A549 (cell line): ENCODE measurements around the gene PNMA8B. TPM values are rescaled to one million over a fixed set of nuclear protein-coding genes. Genes with fewer than 3 reads are reported as not detected.

ENCODE experiments used
- ATAC-seq, 2 experiments: fragments of 200-7000 bp in 1 of 2; fragments of >200 bp in 1 of 2; cut with Nextera tagmentation in 1 of 2; cut with Tn5 transposase in 1 of 2; 3 replicates each; pipeline versions ENCODE4 v1.8.0 to v1.9.1; 2018 to 2020; ENCODE audit warnings: mild to moderate bottlenecking in 1 of 2, moderate library complexity in 1 of 2
- CTCF ChIA-PET: fragments of 300-600 bp; sonication (Branson Sonifier 250); formaldehyde crosslinking; extraction: SDS; loops from one replicate; lab custom pipeline; 2021; ENCODE audit warnings: antibody characterized with exemption, inconsistent platforms; lab: Yijun Ruan, JAX
- POLR2A ChIA-PET: fragments of 350-600 bp; formaldehyde crosslinking; extraction: SDS; loops from one replicate; lab custom pipeline; 2021; ENCODE audit warnings: antibody characterized with exemption, inconsistent platforms; lab: Yijun Ruan, JAX
- DNase-seq, 2 experiments: peaks; one replicate each; pipeline versions ENCODE4 v3.0.0 to v3.0.0-alpha.2; 2011 to 2016; ENCODE audit warnings: low read depth in 1 of 2, low spot score in 1 of 2
- FAIRE-seq: peaks from 2 replicates; lab custom pipeline; 2011; peaks lifted over from hg19 to GRCh38; lab: Jason Lieb, UNC
- H3K27ac ChIP-seq, 2 experiments: fragments of >200 bp; sonication (Bioruptor Twin); formaldehyde crosslinking; 3 replicates each; pipeline ENCODE4 v1.5.1; 2016 to 2017
- H3K4me1 ChIP-seq: fragments of >200 bp; sonication (Bioruptor Twin); formaldehyde crosslinking; 3 replicates; pipeline ENCODE4 v1.6.1; 2016
- H3K4me2 ChIP-seq: fragments of >200 bp; sonication (Bioruptor Twin); formaldehyde crosslinking; 3 replicates; pipeline ENCODE4 v1.6.1; 2016
- H3K4me3 ChIP-seq: fragments of >200 bp; sonication (Bioruptor Twin); formaldehyde crosslinking; 3 replicates; pipeline ENCODE4 v1.5.1; 2016
- H3K9me3 ChIP-seq: fragments of >200 bp; sonication (Bioruptor Twin); formaldehyde crosslinking; 3 replicates; pipeline ENCODE4 v1.6.1; 2016
- BHLHE40 ChIP-seq: IDR thresholded peaks from 2 replicates; pipeline ENCODE4 v1.6.1; 2012; ENCODE audit warnings: low read depth, low read length, inconsistent platforms
- CBX2 ChIP-seq: fragments of 200-600 bp; sonication (generic); IDR thresholded peaks from 2 replicates; pipeline ENCODE4 v1.6.1; 2016; ENCODE audit warnings: low read depth, mild to moderate bottlenecking, borderline replicate concordance
- CHD4 ChIP-seq: fragments of 200-600 bp; sonication (generic); IDR thresholded peaks from 2 replicates; pipeline ENCODE4 v1.6.1; 2016; ENCODE audit warnings: antibody characterized with exemption, mild to moderate bottlenecking, borderline replicate concordance
- EP300 ChIP-seq, 2 experiments: fragments of >200 bp; sonication (Bioruptor Twin); formaldehyde crosslinking; IDR thresholded peaks; 2 replicates in 1 of 2; 3 replicates in 1 of 2; pipeline ENCODE4 v1.6.1; 2016 to 2017
- FOXS1 ChIP-seq: fragments of 250-450 bp; sonication (Bioruptor Pico); IDR thresholded peaks from 2 replicates; pipeline ENCODE4 v1.5.0; 2020; ENCODE audit warnings: mild to moderate bottlenecking, moderate library complexity
- GATA3 ChIP-seq: IDR thresholded peaks from 2 replicates; pipeline ENCODE4 v1.6.1; 2012; ENCODE audit warnings: borderline replicate concordance
- HOXA7 ChIP-seq: fragments of 250-450 bp; sonication (Bioruptor Pico); IDR thresholded peaks from 2 replicates; pipeline ENCODE4 v1.5.0; 2020; ENCODE audit warnings: mild to moderate bottlenecking, moderate library complexity
- HOXB5 ChIP-seq: fragments of 250-450 bp; sonication (Bioruptor Pico); IDR thresholded peaks from 2 replicates; pipeline ENCODE4 v1.5.0; 2020; ENCODE audit warnings: mild to moderate bottlenecking, moderate library complexity
- KDM1A ChIP-seq: fragments of 200-600 bp; sonication (generic); IDR thresholded peaks from 2 replicates; pipeline ENCODE4 v1.6.1; 2016; ENCODE audit warnings: low read depth, mild to moderate bottlenecking
- MAZ ChIP-seq: fragments of 150-350 bp; IDR thresholded peaks from 2 replicates; pipeline ENCODE4 v1.6.1; 2014; ENCODE audit warnings: antibody characterized with exemption, low read depth, low read length, borderline replicate concordance
- NPAS2 ChIP-seq: fragments of 250-450 bp; sonication (Bioruptor Pico); IDR thresholded peaks from 2 replicates; pipeline ENCODE4 v1.8.0; 2022; ENCODE audit warnings: mild to moderate bottlenecking, moderate library complexity, borderline replicate concordance
- POLR2A ChIP-seq: IDR thresholded peaks from 2 replicates; pipeline ENCODE4 v1.6.1; 2012; ENCODE audit warnings: mild to moderate bottlenecking, low read length
- POLR2AphosphoS2 ChIP-seq: conservative IDR thresholded peaks from 2 replicates; pipeline ENCODE4 v1.6.1; 2012; ENCODE audit warnings: low read length, improper control_type of control experiment, inconsistent platforms
- RAD21 ChIP-seq, 2 experiments: fragments of >200 bp in 1 of 2; sonication (Bioruptor Twin) in 1 of 2; formaldehyde crosslinking in 1 of 2; IDR thresholded peaks in 1 of 2; conservative IDR thresholded peaks in 1 of 2; 2 replicates in 1 of 2; 3 replicates in 1 of 2; pipeline ENCODE4 v1.6.1; 2012 to 2018; ENCODE audit warnings: inconsistent platforms in 1 of 2
- RARB ChIP-seq: fragments of 250-450 bp; sonication (Bioruptor Pico); IDR thresholded peaks from 2 replicates; pipeline ENCODE4 v1.8.0; 2021; ENCODE audit warnings: mild to moderate bottlenecking, moderate library complexity
- RFX5 ChIP-seq: fragments of 450-650 bp; IDR thresholded peaks from 2 replicates; pipeline ENCODE4 v1.7.1; 2014; ENCODE audit warnings: antibody characterized with exemption, mild to moderate bottlenecking, moderate library complexity
- RNF2 ChIP-seq: fragments of 200-600 bp; sonication (generic); IDR thresholded peaks from 2 replicates; pipeline ENCODE4 v1.6.1; 2016; ENCODE audit warnings: low read depth, mild to moderate bottlenecking, antibody characterized with exemption, moderate library complexity, borderline replicate concordance
- SMC3 ChIP-seq: fragments of >200 bp; sonication (Bioruptor Twin); formaldehyde crosslinking; IDR thresholded peaks from 3 replicates; pipeline ENCODE4 v1.6.1; 2018; ENCODE audit warnings: inconsistent platforms
- SREBF2 ChIP-seq: fragments of 450-650 bp; IDR thresholded peaks from 2 replicates; pipeline ENCODE4 v1.6.1; 2014; ENCODE audit warnings: mild to moderate bottlenecking, moderate library complexity
- ZFP36 ChIP-seq: fragments of 450-650 bp; IDR thresholded peaks from 2 replicates; pipeline ENCODE4 v1.6.1; 2014; ENCODE audit warnings: borderline replicate concordance; ENCODE audit not compliant: partially characterized antibody
- ZNF302 ChIP-seq: fragments of 250-450 bp; sonication (Bioruptor Pico); IDR thresholded peaks from 2 replicates; pipeline ENCODE4 v1.9.0; 2021; ENCODE audit warnings: inconsistent platforms, mild to moderate bottlenecking, moderate library complexity
- ZSCAN20 ChIP-seq: fragments of 250-450 bp; sonication (Bioruptor Pico); IDR thresholded peaks from 2 replicates; pipeline ENCODE4 v1.8.0; 2022; ENCODE audit warnings: mild to moderate bottlenecking, moderate library complexity
- WGBS: methylation state at CpG from one replicate; pipeline ENCODE4 v1.1.6; 2017; ENCODE audit errors: missing lambda C conversion rate; 5-methylcytosine and 5-hydroxymethylcytosine counted together
- polyA plus RNA-seq, 4 experiments: library from polyadenylated mRNA; depleted of rRNA in 3 of 4; stranded (reverse); fragments of >200 nt; fragmentation: RNase III in 1 of 4; extraction: RNeasy Plus Mini Kit Qiagen cat#74134 plus additional on column Dnase treatment in 1 of 4; gene quantifications; 2 replicates in 3 of 4; 3 replicates in 1 of 4; pipeline ENCODE4 v1.2.3, GENCODE V29; 2011 to 2017
- TF ChIP-seq, protein P1 (sequence below): fragments of 200-600 bp; sonication (generic); IDR thresholded peaks from 2 replicates; pipeline ENCODE4 v1.6.1; 2016; ENCODE audit warnings: antibody characterized with exemption, mild to moderate bottlenecking, moderate library complexity
- TF ChIP-seq, protein P2 (sequence below): fragments of >200 bp; sonication (Bioruptor Twin); formaldehyde crosslinking; IDR thresholded peaks from 3 replicates; pipeline ENCODE4 v1.5.1; 2016
- TF ChIP-seq, protein P3 (sequence below): fragments of 250-450 bp; sonication (Bioruptor Pico); IDR thresholded peaks from 2 replicates; pipeline ENCODE4 v1.5.0; 2020; ENCODE audit warnings: low read depth, mild to moderate bottlenecking, moderate library complexity
- TF ChIP-seq, protein P4 (sequence below): IDR thresholded peaks from 2 replicates; pipeline ENCODE4 v1.6.1; 2012
- TF ChIP-seq, protein P5 (sequence below): fragments of 450-650 bp; IDR thresholded peaks from 2 replicates; pipeline ENCODE4 v1.6.1; 2014; ENCODE audit warnings: antibody characterized with exemption

Gene PNMA8B
- polyA plus RNA-seq, 2 of the 4 experiments (the other 2 are of a cell fraction) = not detected

DNA sequence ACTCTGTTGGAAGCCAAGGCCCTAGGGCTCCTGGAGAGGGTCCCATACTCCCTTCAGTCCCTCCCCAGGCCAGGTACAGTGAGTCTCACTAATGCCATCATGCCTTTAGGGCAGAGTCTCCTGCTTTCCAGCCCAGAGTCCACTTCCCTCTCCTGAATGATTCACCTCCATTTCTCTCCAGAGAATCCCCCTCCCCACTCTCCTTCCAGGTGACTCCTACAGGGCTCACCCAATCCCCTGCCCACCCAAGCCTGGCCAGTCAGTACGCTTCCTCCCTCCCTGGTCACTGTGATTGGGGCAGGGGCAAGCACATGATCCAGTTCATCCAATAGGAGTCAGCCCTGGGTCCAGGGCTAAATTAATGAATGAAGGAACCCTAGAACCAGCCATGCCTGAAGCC, 35.0 kb upstream of the PNMA8B start:
- no peak overlapping the region for H3K4me3 ChIP-seq
- no peak for FAIRE-seq

DNA sequence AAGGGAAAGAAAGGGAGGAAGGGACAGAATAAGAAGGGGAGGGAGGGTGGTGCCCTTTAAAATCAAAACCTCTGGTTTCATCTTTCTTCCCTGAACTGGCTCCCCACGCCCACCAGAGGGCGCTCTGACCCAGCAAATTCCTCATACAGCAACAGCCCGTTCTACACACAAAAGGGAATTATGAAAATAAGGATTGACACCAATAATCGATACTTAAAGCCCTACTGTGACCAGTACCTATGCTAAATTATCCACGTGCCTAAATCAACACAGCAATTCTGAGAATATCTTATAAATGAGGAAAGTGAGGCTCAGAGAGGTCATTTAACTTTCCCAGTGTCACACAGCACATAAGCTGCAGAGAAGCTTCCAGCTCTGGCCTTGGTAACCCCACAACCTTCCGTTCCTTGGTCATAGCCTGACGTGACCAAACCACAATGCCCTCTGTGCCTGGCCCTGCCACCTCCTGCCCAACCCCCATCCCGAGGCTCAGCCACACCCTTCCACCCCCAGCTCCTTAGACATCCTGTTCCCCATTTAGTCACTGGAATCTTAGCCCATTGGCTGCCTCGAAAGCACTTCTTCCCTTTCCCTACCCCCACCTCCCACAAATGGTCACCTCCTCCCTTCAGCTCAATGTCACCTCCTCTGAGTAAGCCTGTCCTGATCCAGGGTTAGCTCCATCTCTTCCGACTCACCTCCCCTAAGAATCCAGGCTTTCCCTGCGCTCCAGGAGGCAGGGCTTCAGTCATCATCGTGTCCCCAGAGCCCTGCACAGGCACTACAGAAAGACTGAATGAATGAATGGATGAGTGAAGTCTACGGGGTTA, 34.2 kb upstream of the PNMA8B start:
- Histone ChIP-seq H3K27ac (peak overlapping the region in 1 of 2 experiments; percentile 36; a peak in 2 of 6 replicates), H3K9me3 (peaks cover 2% of the 10 kb centered on the region; the same call in 1 of the 3 replicates), H3K4me3 (no peak overlapping the region), H3K4me2 (peak overlapping the region; percentile 23), H3K4me1 (peaks cover 10% of the 10 kb centered on the region; the same call in 1 of the 3 replicates)
- 3% methylated on average over 13 of the region's 13 CpGs for WGBS
- FAIRE-seq (peak; percentile 98), DNase-seq (peak; percentile 69 to 89), ATAC-seq (peak; percentile 63 to 84; a peak in 5 of 6 replicates)
- CTCF ChIA-PET = interaction anchor here (0.5 to 43.4 kb wide), 59 partner anchors 11 to 1561 kb away, joined by 3 to 1052 read pairs (median 4); partner anchors contain the start of genes CALM3, CCDC61, DACT3 and IGFL4
- POLR2A ChIA-PET = interaction anchor here (0.6 kb wide), 1 partner anchor 300 kb away, joined by 4 read pairs; no protein-coding TSS in a partner anchor
- TF ChIP-seq, protein P1, sequence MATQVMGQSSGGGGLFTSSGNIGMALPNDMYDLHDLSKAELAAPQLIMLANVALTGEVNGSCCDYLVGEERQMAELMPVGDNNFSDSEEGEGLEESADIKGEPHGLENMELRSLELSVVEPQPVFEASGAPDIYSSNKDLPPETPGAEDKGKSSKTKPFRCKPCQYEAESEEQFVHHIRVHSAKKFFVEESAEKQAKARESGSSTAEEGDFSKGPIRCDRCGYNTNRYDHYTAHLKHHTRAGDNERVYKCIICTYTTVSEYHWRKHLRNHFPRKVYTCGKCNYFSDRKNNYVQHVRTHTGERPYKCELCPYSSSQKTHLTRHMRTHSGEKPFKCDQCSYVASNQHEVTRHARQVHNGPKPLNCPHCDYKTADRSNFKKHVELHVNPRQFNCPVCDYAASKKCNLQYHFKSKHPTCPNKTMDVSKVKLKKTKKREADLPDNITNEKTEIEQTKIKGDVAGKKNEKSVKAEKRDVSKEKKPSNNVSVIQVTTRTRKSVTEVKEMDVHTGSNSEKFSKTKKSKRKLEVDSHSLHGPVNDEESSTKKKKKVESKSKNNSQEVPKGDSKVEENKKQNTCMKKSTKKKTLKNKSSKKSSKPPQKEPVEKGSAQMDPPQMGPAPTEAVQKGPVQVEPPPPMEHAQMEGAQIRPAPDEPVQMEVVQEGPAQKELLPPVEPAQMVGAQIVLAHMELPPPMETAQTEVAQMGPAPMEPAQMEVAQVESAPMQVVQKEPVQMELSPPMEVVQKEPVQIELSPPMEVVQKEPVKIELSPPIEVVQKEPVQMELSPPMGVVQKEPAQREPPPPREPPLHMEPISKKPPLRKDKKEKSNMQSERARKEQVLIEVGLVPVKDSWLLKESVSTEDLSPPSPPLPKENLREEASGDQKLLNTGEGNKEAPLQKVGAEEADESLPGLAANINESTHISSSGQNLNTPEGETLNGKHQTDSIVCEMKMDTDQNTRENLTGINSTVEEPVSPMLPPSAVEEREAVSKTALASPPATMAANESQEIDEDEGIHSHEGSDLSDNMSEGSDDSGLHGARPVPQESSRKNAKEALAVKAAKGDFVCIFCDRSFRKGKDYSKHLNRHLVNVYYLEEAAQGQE = no peak
- TF ChIP-seq SREBF2 = no peak
- TF ChIP-seq ZFP36 = peak; percentile 93
- peak; percentile 95; the same call in 1 of the 2 replicates for TF ChIP-seq KDM1A
- no peak for TF ChIP-seq NPAS2 (CRISPR knock-in tag)
- no peak for TF ChIP-seq HOXB5 (CRISPR knock-in tag)
- peak; percentile 94 for TF ChIP-seq SMC3
- TF ChIP-seq RARB (CRISPR knock-in tag) = no peak
- no peak for TF ChIP-seq CBX2
- no peak for TF ChIP-seq RNF2
- TF ChIP-seq, protein P2, sequence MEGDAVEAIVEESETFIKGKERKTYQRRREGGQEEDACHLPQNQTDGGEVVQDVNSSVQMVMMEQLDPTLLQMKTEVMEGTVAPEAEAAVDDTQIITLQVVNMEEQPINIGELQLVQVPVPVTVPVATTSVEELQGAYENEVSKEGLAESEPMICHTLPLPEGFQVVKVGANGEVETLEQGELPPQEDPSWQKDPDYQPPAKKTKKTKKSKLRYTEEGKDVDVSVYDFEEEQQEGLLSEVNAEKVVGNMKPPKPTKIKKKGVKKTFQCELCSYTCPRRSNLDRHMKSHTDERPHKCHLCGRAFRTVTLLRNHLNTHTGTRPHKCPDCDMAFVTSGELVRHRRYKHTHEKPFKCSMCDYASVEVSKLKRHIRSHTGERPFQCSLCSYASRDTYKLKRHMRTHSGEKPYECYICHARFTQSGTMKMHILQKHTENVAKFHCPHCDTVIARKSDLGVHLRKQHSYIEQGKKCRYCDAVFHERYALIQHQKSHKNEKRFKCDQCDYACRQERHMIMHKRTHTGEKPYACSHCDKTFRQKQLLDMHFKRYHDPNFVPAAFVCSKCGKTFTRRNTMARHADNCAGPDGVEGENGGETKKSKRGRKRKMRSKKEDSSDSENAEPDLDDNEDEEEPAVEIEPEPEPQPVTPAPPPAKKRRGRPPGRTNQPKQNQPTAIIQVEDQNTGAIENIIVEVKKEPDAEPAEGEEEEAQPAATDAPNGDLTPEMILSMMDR = peak; percentile 100
- no peak for TF ChIP-seq RFX5
- no peak for TF ChIP-seq ZNF302 (CRISPR knock-in tag)
- no peak for TF ChIP-seq FOXS1 (CRISPR knock-in tag)
- TF ChIP-seq MAZ = no peak
- TF ChIP-seq, protein P3, sequence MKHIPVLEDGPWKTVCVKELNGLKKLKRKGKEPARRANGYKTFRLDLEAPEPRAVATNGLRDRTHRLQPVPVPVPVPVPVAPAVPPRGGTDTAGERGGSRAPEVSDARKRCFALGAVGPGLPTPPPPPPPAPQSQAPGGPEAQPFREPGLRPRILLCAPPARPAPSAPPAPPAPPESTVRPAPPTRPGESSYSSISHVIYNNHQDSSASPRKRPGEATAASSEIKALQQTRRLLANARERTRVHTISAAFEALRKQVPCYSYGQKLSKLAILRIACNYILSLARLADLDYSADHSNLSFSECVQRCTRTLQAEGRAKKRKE (CRISPR knock-in tag) = no peak
- TF ChIP-seq CHD4 = peak; percentile 23; the same call in 1 of the 2 replicates
- no peak for TF ChIP-seq GATA3
- TF ChIP-seq, protein P4, sequence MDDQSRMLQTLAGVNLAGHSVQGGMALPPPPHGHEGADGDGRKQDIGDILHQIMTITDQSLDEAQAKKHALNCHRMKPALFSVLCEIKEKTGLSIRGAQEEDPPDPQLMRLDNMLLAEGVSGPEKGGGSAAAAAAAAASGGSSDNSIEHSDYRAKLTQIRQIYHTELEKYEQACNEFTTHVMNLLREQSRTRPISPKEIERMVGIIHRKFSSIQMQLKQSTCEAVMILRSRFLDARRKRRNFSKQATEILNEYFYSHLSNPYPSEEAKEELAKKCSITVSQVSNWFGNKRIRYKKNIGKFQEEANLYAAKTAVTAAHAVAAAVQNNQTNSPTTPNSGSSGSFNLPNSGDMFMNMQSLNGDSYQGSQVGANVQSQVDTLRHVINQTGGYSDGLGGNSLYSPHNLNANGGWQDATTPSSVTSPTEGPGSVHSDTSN = no peak
- TF ChIP-seq EP300 (IDR thresholded peaks at IDR 0.05) = no peak
- TF ChIP-seq POLR2A = no peak
- no peak for TF ChIP-seq HOXA7 (CRISPR knock-in tag)
- TF ChIP-seq BHLHE40 = no peak
- peak; percentile 96 to 97 for TF ChIP-seq RAD21 (conservative IDR thresholded peaks at IDR 0.05 in 1 of 2, IDR thresholded peaks at IDR 0.05 in 1 of 2)

More for the DNA sequence above, 35.0 kb upstream of the PNMA8B start:
- peaks cover 10% of the 10 kb centered on the region; the same call in 1 of the 3 replicates for H3K4me1 ChIP-seq
- DNase-seq = peak; percentile 48 to 79
- H3K4me2 ChIP-seq = peak overlapping the region; percentile 23
- H3K27ac ChIP-seq = peak overlapping the region in 1 of 2 experiments; percentile 36; a peak in 2 of 6 replicates
- no peak for TF ChIP-seq ZSCAN20 (CRISPR knock-in tag)
- TF ChIP-seq POLR2AphosphoS2 = no peak
- TF ChIP-seq, protein P5, sequence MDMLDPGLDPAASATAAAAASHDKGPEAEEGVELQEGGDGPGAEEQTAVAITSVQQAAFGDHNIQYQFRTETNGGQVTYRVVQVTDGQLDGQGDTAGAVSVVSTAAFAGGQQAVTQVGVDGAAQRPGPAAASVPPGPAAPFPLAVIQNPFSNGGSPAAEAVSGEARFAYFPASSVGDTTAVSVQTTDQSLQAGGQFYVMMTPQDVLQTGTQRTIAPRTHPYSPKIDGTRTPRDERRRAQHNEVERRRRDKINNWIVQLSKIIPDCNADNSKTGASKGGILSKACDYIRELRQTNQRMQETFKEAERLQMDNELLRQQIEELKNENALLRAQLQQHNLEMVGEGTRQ = peak; percentile 64
- H3K9me3 ChIP-seq = no peaks in the 10 kb centered on the region
- ATAC-seq = peak; percentile 58 to 80
- ChIA-PET POLR2A (no interaction called here), CTCF (interaction anchor here (0.6 to 43.4 kb wide), 20 partner anchors 11 to 496 kb away, joined by 3 to 1052 read pairs (median 6); partner anchors contain the start of genes CALM3 and DACT3)
- WGBS = 82% methylated on average over 1 of the region's 1 CpG
